Retina (tissue), 1 donor: Measurements from ENCODE around the gene ADCY1.
"Not testable (repeated sequence)": the region's sequence is repeated elsewhere in the genome, so short reads cannot be mapped to it uniquely, and the experiment has no call there.

Experiments used
- DNase-seq: peaks from one replicate; pipeline ENCODE4 v3.0.0-alpha.2; 2016

ADCY1 gene

GRCh38 chr7:45715471-45716352 is 141.5 kb downstream of the ADCY1 start:
- DNase-seq = no peak

DNA sequence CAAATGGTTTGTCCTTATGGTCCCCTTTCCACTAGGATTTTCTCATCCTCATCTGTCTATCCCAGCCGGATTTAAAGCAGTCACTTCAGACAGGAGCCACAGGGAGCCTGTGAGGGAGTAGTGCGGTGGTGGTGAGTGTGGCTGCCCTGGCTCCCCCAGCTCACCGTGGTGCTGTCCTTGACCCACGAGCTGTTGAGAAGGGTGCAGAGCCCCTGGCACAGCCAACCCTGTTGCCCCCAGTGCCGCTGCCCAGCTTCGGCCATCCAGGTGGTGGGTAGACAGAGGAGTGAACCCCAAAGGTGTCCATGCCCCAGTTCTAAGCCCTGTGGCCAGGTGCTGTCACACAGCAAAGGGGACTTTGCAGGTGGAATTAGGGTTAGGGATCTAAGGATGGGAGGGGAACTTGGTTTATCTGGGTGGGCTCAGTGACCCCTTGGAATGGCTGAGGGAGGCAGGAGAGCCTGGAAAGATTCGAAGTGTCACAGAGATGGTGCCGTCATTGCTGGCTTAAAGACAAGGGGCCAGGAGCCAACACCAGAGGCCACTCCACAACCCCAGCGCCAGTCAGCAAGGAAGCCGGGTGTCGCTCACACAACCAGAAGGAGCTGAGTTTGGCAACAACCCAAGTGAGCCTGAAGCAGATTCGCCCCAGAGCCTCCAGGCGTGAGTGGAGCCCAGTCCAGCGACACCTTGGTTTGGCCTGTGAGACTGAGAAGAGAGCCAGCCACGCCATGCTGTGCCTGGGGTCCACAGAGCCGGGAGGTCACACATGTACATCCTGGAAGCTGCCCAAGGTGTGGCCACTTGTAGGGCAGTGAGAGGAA is 142.4 kb downstream of the ADCY1 start:
- no peak for DNase-seq

DNA sequence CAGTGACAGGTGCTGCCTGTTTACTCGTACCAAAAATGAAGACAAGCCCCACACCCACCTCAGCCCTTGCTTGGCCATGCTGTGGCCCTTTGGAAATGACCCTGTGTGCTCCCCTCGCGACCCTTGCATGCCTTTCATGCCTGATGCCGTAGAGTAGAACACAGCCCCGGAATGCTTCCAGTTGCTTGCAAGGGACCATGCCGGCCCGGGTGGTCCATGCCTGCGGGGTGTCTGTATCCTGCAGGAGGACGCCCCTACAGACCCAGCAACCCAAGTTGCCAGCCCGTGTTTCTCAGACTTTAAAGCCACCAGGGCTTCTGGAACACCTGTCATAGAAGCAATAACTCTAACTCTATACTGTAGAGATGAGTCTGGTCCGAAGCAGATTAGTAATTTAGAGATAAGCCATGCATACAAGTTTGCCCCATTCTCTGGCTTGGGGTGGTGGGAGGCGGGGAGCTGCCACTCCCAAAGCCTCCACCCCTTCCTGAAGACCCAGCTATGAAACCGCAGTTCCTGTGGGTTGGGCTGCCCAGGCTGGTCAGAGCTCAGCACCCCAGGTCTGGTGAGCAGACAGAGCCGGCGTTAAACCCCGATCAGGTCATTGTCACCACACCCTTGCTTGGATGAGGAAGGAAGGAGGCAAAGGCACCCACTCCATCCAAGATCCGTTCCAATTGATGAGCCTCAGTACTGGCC is 143.5 kb downstream of the ADCY1 start:
- DNase-seq = no peak

- DNase-seq = no peak
Measured at GRCh38 chr7:45718464-45719330, 144.5 kb downstream of the ADCY1 start.

DNA sequence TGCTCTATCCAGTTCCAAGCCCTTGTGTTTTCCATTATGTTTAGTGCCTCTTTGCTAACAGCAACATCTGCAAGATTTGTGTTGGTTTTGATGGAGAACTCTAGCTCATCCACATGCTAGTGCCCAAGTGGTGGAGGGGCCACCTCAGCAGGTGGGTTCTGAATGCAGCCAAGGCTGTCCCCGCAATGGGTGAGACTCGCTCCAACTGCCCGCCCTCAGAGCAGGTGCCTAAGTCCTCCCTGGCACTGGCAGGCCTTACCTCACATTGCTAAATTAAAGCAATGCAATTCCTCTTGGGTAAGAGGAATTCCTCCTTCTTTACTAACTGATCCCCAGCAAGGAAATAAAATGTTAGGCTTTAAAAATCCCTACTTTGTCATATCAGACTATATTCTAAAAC is 146.8 kb downstream of the ADCY1 start:
- no peak for DNase-seq

GRCh38 chr7:45721686-45722598 is 147.8 kb downstream of the ADCY1 start:
- DNase-seq = no peak

DNA sequence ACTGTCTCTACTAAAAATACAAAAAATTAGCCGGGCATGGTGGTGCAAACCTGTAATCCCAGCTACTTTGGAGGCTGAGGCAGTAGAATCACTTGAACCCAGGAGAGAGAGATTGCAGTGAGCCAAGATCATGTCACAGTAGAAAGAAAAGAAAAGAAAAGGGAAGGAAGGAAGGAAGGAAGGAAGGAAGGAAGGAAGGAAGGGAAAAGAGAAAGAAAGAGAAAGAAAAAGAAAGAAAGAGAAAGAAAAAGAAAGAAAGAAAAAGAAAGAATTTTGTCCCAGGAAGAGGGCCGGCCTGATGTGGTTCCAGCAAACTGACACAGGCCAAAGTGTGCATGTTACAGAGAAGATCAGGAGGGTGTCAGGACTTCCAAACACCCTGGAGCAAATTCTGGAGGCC is 151.1 kb downstream of the ADCY1 start:
- DNase-seq = not testable (repeated sequence)

DNA sequence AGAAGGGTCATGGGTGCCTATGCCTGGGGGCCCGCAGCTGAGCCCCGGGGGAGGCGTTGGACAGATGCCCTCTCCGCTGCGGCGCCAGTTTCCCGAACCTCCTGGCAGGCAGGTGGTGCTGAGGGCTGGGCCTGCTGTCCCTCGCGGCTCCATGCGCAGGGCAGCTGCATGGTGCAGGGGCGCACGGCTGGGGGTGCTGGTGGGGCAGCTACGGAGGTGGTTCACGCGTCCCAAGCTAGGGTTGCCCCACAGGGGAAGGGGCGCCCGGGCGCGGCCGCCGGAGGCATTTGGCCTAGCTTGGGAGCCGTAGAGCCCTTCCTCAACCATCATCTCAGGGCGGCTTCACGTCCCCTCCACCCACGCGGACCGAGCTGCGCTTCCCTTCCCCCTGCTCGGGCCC is 152.7 kb downstream of the ADCY1 start:
- no peak for DNase-seq

GRCh38 chr7:45731692-45732443 is 157.7 kb downstream of the ADCY1 start:
- not testable (repeated sequence) for DNase-seq

- DNase-seq = not testable (repeated sequence)
Measured at GRCh38 chr7:45738920-45739319, 164.8 kb downstream of the ADCY1 start.

- DNase-seq = not testable (repeated sequence)
Measured at GRCh38 chr7:45740573-45740972, 166.4 kb downstream of the ADCY1 start.

DNA sequence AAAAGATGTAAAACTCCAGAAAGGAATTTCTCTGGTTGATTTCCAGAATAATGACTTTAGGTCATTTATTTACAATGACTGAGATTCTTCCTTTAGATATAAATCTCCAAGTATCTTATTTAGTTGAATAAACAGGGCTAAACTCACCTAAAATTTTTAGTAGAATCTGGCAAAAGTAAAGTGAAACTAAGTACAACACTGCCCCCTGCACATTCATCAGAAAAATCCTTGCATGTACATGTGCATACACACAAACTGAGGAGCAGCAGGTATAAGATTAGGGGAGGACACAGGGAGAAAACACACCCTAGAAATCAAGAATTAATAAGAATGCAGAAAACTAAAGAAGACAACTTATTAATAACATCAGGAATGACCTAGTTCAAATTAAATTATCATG is 174.8 kb downstream of the ADCY1 start:
- DNase-seq = not testable (repeated sequence)

- not testable (repeated sequence) for DNase-seq
Measured at GRCh38 chr7:45751352-45751751, 177.2 kb downstream of the ADCY1 start.

GRCh38 chr7:45756333-45756732 is 182.2 kb downstream of the ADCY1 start:
- DNase-seq = not testable (repeated sequence)

- DNase-seq = not testable (repeated sequence)
Measured at GRCh38 chr7:45756757-45757156, 182.6 kb downstream of the ADCY1 start.

GRCh38 chr7:45759464-45759863 is 185.3 kb downstream of the ADCY1 start:
- not testable (repeated sequence) for DNase-seq

GRCh38 chr7:45761545-45762205 is 187.5 kb downstream of the ADCY1 start:
- DNase-seq = not testable (repeated sequence)

- not testable (repeated sequence) for DNase-seq
Measured at GRCh38 chr7:45762225-45762994, 188.2 kb downstream of the ADCY1 start.
